Measurements from ENCODE around the gene MYO7A.

Gene MYO7A

DNA sequence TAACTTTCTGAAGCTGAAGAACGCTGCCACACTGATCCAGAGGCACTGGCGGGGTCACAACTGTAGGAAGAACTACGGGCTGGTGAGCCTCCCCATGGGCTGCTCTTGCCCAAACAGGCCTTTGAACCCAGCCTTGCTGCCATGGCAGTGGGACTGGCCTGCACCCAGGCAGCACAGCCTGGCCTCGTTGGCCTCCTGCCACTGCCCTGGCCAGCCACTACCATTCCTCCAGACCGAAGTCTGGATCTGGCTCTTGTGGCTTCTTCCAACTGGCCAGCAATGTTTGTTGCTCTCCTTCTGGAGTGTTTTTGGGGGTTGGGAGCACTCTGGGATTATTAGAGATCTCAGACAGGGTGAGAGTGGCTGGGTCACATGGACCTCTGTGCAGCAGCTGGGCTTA is 51.0 kb downstream of the MYO7A start:
- no peak overlapping the region for H3K4me3 ChIP-seq (ENCODE audit: low read depth, low read length)
- in situ Hi-C loops (cut with HindIII; ENCODE audit: low sequenced_read_pairs), result no loop called here
- TF ChIP-seq, protein P1, sequence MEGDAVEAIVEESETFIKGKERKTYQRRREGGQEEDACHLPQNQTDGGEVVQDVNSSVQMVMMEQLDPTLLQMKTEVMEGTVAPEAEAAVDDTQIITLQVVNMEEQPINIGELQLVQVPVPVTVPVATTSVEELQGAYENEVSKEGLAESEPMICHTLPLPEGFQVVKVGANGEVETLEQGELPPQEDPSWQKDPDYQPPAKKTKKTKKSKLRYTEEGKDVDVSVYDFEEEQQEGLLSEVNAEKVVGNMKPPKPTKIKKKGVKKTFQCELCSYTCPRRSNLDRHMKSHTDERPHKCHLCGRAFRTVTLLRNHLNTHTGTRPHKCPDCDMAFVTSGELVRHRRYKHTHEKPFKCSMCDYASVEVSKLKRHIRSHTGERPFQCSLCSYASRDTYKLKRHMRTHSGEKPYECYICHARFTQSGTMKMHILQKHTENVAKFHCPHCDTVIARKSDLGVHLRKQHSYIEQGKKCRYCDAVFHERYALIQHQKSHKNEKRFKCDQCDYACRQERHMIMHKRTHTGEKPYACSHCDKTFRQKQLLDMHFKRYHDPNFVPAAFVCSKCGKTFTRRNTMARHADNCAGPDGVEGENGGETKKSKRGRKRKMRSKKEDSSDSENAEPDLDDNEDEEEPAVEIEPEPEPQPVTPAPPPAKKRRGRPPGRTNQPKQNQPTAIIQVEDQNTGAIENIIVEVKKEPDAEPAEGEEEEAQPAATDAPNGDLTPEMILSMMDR (IDR thresholded peaks at IDR 0.05; ENCODE audit: low read depth, low read length, missing control alignments), result no peak
- no peak for DNase-seq (ENCODE audit: low read depth)

DNA sequence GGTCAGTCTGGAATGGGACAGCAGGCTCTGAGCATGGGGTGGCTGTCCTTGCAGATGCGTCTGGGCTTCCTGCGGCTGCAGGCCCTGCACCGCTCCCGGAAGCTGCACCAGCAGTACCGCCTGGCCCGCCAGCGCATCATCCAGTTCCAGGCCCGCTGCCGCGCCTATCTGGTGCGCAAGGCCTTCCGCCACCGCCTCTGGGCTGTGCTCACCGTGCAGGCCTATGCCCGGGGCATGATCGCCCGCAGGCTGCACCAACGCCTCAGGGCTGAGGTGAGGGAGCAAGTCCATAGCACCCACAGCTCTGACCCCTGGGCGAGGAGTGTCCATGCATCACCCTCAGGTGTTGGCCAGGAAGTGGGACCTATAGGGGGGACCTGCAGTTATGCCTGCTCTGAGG is 51.6 kb downstream of the MYO7A start:
- DNase-seq (ENCODE audit: low read depth), result no peak
- H3K4me3 ChIP-seq (ENCODE audit: low read depth, low read length), result no peak overlapping the region
- in situ Hi-C loops (cut with HindIII; ENCODE audit: low sequenced_read_pairs), result no loop called here
- TF ChIP-seq, protein P1 (IDR thresholded peaks at IDR 0.05; ENCODE audit: low read depth, low read length, missing control alignments), result no peak

DNA sequence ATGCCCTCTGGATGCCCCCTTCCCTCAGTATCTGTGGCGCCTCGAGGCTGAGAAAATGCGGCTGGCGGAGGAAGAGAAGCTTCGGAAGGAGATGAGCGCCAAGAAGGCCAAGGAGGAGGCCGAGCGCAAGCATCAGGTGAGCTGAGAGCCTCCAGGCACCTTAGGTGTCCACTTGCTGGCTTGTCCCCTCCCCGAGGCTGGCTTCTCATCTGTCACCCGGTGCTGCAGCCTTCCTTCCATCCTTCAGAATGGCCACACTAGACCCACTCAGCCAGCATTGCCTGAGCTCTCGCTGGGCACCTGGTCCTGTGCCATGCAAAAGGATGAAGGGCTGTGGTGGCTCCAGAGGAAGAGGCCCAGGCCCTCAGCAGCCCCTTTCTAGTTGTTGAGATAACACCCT is 52.3 kb downstream of the MYO7A start:
- in situ Hi-C loops (cut with HindIII; ENCODE audit: low sequenced_read_pairs), result no loop called here
- no peak for DNase-seq (ENCODE audit: low read depth)
- TF ChIP-seq, protein P1 (IDR thresholded peaks at IDR 0.05; ENCODE audit: low read depth, low read length, missing control alignments), result no peak
- no peak overlapping the region for H3K4me3 ChIP-seq (ENCODE audit: low read depth, low read length)

DNA sequence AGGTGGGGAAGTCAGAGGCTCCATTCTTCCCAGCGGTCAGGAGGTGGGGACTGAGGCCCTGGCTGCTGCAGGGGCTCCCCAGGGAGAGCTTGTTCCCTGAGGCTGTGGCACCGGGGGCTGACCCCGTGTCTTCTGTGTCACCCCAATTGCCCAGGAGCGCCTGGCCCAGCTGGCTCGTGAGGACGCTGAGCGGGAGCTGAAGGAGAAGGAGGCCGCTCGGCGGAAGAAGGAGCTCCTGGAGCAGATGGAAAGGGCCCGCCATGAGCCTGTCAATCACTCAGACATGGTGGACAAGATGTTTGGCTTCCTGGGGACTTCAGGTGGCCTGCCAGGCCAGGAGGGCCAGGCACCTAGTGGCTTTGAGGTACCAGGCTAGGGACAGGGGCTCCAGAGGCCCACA is 53.2 kb downstream of the MYO7A start:
- in situ Hi-C loops (cut with HindIII; ENCODE audit: low sequenced_read_pairs), result no loop called here
- TF ChIP-seq, protein P1 (IDR thresholded peaks at IDR 0.05; ENCODE audit: low read depth, low read length, missing control alignments), result no peak
- no peak for DNase-seq (ENCODE audit: low read depth)
- no peak overlapping the region for H3K4me3 ChIP-seq (ENCODE audit: low read depth, low read length)

DNA sequence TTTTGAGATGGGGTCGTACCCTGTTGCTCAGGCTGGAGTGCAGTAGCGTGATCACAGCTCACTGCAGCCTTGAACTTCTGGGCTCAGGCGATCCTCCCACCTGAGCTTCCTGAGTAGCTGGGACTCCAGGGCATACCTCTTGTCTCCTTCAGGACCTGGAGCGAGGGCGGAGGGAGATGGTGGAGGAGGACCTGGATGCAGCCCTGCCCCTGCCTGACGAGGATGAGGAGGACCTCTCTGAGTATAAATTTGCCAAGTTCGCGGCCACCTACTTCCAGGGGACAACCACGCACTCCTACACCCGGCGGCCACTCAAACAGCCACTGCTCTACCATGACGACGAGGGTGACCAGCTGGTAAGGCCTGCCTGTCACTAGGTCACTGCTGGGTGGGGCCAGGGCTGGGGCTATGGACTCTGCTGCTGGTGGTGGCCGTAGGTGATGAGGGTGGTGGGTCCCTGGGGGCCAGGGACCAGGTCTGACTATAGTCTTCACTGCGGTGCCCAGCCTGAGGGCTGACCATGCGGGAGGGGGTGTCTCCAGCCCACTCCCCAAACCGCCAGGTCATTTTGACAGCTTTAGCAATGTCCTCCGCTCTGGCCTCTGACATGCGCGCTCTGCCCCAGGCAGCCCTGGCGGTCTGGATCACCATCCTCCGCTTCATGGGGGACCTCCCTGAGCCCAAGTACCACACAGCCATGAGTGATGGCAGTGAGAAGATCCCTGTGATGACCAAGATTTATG is 53.9 kb downstream of the MYO7A start:
- in situ Hi-C loops (cut with HindIII; ENCODE audit: low sequenced_read_pairs), result no loop called here
- H3K4me3 ChIP-seq (ENCODE audit: low read depth, low read length), result no peak overlapping the region
- DNase-seq (ENCODE audit: low read depth), result no peak
- TF ChIP-seq, protein P1 (IDR thresholded peaks at IDR 0.05; ENCODE audit: low read depth, low read length, missing control alignments), result no peak

DNA sequence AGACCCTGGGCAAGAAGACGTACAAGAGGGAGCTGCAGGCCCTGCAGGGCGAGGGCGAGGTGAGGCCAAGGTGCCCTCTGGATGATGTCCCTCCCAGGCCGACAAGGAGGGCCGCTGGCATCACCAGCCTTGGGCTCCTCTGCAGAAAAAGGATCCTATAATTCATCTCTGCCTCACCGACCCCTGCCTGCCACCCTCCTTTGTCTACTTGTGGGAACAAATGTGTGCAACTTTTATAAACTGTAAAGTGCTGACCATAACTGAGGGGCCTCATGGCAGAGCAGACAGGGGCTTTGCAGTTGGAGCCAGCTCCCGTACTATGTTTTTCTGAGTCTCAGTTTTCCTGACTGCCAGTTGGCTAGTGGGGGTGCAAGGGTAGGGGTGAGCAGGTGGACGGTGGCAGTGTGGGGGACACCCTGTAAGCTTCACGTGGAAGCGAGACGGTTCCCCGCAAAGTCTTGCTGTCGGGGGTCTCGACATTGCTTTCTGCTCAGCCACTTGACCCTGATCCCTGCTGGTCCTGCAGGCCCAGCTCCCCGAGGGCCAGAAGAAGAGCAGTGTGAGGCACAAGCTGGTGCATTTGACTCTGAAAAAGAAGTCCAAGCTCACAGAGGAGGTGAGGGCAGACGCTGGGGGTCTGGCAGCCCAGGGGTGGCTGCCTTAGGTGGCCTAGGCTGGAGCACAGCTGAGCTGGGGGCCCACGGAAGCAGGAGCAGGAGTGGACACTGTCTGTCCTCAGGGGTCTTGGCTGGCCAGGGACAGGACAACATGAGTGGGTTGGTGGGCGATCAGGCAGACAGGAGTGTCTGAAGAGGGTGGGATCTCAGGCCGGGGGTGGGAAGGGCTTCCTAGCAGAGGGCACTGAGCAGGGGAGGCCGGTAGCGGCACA is 54.7 kb downstream of the MYO7A start:
- in situ Hi-C loops (cut with HindIII; ENCODE audit: low sequenced_read_pairs), result no loop called here
- DNase-seq (ENCODE audit: low read depth), result no peak
- TF ChIP-seq, protein P1 (IDR thresholded peaks at IDR 0.05; ENCODE audit: low read depth, low read length, missing control alignments), result no peak
- H3K4me3 ChIP-seq (ENCODE audit: low read depth, low read length), result no peak overlapping the region

Measured in astrocyte of the cerebellum (primary cell).